ENCODE measurements around the gene RBM39. TPM values are rescaled to one million over a fixed set of nuclear protein-coding genes. Genes with fewer than 3 reads are reported as not detected.

The RBM39 gene
- total RNA-seq, 1 experiment from 2014 or later, result 347 TPM

DNA sequence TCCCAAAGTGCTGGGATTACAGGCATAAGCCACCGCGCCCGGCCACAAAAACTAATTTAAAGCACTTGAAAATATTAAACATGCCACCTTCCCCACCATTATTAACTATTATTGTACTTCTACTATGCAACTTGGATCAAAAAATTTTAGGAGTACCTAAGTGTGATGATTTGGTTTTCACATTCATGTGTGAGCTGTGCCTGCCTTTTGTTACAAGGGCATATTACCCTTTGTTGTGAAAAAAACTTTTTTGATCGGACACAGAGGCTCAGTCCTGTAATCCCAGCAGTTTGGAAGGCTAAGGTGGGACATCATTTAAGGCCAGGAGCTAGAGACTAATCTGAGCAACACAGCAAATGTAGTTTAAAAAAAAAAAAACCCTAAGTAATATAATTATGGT lies 25.7 kb downstream of the RBM39 start:
- no peak overlapping the region for H3T11ph ChIP-seq (ENCODE audit: low read length)
- H3K14ac ChIP-seq (ENCODE audit: insufficient read depth, low read length), result no peak overlapping the region
- peak overlapping the region in 1 of 3 experiments; percentile 39; a peak in 1 of 7 replicates for H3K27ac Mint-ChIP-seq
- H3K18ac ChIP-seq (ENCODE audit: insufficient read length, low read depth, low read length), result no peak overlapping the region
- H4K91ac ChIP-seq (ENCODE audit: insufficient read length, low read depth, low read length), result no peak overlapping the region
- no peak overlapping the region for H4K5ac ChIP-seq (ENCODE audit: insufficient read length, low read depth, low read length)
- no peak overlapping the region for H2AFZ ChIP-seq (ENCODE audit: low read length)
- H3K27ac ChIP-seq (ENCODE audit: insufficient read length, low read depth, low read length), result no peak overlapping the region
- no peaks in the 10 kb centered on the region for H3K27me3 ChIP-seq (ENCODE audit: insufficient read depth, low read length)
- no peak overlapping the region for H3K9ac ChIP-seq (ENCODE audit: extremely low read depth, insufficient read length, low read length)
- no peak overlapping the region for H2BK20ac ChIP-seq (ENCODE audit: low read depth, low read length, poor library complexity, severe bottlenecking)
- no peaks in the 10 kb centered on the region for H3K9me3 ChIP-seq (ENCODE audit: control insufficient read depth, low read depth, low read length)
- no peak overlapping the region for H2BK5ac ChIP-seq (ENCODE audit: insufficient read length, low read length)
- no peak overlapping the region for H2BK120ac ChIP-seq (ENCODE audit: low read depth, low read length, poor library complexity, severe bottlenecking)
- peaks cover 5% of the 10 kb centered on the region for H3K79me1 ChIP-seq (ENCODE audit: insufficient read depth, low read depth, low read length, poor library complexity, severe bottlenecking)
- H3K36me3 Mint-ChIP-seq (ENCODE audit: insufficient read depth in 1 of 3, low read depth in 3 of 3), result peaks cover 60 to 92% (median 91%) of the 10 kb centered on the region in 3 experiments
- H4K20me1 ChIP-seq (ENCODE audit: control insufficient read depth, insufficient read depth, insufficient read length), result no peaks in the 10 kb centered on the region
- no CpG with 5 or more reads among the region's 4 CpGs for WGBS (ENCODE audit: extremely low coverage, insufficient read length, low lambda C conversion rate)
- no peak overlapping the region for H3K56ac ChIP-seq (ENCODE audit: insufficient read length, low read depth, low read length)
- no peaks in the 10 kb centered on the region for H3K9me3 Mint-ChIP-seq
- no peak overlapping the region for H2AK5ac ChIP-seq (ENCODE audit: insufficient read length, low read length)
- H3K23me2 ChIP-seq (ENCODE audit: insufficient read length, low read depth, low read length, poor library complexity, severe bottlenecking), result no peaks in the 10 kb centered on the region
- DNase-seq, result no peak
- no peak overlapping the region for H3K4ac ChIP-seq (ENCODE audit: low read depth, low read length)
- TF ChIP-seq, protein P1, sequence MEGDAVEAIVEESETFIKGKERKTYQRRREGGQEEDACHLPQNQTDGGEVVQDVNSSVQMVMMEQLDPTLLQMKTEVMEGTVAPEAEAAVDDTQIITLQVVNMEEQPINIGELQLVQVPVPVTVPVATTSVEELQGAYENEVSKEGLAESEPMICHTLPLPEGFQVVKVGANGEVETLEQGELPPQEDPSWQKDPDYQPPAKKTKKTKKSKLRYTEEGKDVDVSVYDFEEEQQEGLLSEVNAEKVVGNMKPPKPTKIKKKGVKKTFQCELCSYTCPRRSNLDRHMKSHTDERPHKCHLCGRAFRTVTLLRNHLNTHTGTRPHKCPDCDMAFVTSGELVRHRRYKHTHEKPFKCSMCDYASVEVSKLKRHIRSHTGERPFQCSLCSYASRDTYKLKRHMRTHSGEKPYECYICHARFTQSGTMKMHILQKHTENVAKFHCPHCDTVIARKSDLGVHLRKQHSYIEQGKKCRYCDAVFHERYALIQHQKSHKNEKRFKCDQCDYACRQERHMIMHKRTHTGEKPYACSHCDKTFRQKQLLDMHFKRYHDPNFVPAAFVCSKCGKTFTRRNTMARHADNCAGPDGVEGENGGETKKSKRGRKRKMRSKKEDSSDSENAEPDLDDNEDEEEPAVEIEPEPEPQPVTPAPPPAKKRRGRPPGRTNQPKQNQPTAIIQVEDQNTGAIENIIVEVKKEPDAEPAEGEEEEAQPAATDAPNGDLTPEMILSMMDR (conservative IDR thresholded peaks at IDR 0.05), result no peak
- H3K4me2 ChIP-seq (ENCODE audit: insufficient read depth, insufficient read length, low read length), result no peak overlapping the region
- no peak overlapping the region for H4K8ac ChIP-seq (replicated peaks; ENCODE audit: insufficient read length, low read depth, low read length)
- no peak overlapping the region for H2BK12ac ChIP-seq (ENCODE audit: insufficient read length, low read depth, low read length)
- no peak overlapping the region for H3K23ac ChIP-seq (ENCODE audit: insufficient read length, low read depth, low read length)
- H2BK15ac ChIP-seq (ENCODE audit: low read depth, low read length), result no peak overlapping the region
- H3K27me3 Mint-ChIP-seq (ENCODE audit: low read depth), result no peaks in the 10 kb centered on the region
- H3K4me1 Mint-ChIP-seq, result peaks cover 0 to 3% of the 10 kb centered on the region in 2 experiments; a peak in 3 of 4 replicates
- H3K79me2 ChIP-seq (ENCODE audit: insufficient read depth, low read length), result no peaks in the 10 kb centered on the region
- no peak overlapping the region for H3K4me3 Mint-ChIP-seq
- no peaks in the 10 kb centered on the region for H3K4me1 ChIP-seq (ENCODE audit: insufficient read depth, low read length)

All from H9 (cell line).